Measurements from ENCODE around the gene MAGI3.
"Not testable (repeated sequence)": the region's sequence is repeated elsewhere in the genome, so short reads cannot be mapped to it uniquely, and the experiment has no call there.

Gene MAGI3

GRCh38 chr1:113442131-113442530 lies 51.8 kb downstream of the MAGI3 start:
- no peak for DNase-seq (ENCODE audit: low read depth in 2 of 2)

DNA sequence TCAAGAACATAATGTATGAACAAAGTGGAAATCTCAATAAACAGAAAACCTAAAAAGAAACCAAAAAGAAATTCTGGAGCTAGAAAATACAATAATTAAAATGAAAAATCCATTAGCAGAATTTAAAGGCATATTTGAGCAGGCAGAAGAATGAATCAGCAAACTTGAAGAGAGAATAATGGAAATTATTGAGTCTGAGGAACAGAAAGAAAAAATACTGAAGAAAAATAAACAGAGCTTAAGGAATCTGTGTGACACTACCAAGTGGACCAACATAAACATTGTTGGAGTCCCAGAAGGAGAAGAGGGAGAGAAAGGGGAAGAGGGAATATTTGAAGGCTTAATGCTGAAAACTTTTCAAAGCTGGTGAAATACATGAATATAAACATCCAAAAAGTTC lies 54.5 kb downstream of the MAGI3 start:
- no peak for DNase-seq (ENCODE audit: low read depth in 2 of 2)

DNA sequence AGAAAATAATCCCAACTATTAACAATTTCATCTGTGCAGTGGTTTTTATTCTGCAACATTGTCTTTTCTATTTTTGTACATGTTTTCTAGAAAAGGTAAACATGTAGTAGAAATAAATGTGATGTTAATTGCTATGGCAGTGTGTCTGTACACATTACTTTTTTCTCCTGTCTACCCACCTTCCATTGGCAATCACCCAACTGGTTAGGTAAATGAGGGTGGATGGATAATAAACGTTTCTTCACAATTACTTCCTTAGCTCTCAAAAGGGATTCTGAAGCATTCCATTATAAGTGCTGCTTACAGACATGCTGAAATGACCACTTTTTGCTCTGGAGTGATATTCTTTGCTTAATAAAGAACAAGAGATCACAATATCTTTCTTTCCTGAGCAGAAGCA lies 61.4 kb downstream of the MAGI3 start:
- DNase-seq (ENCODE audit: low read depth in 2 of 2) = no peak

GRCh38 chr1:113452921-113453770 lies 62.8 kb downstream of the MAGI3 start:
- no peak for DNase-seq (ENCODE audit: low read depth in 2 of 2)

DNA sequence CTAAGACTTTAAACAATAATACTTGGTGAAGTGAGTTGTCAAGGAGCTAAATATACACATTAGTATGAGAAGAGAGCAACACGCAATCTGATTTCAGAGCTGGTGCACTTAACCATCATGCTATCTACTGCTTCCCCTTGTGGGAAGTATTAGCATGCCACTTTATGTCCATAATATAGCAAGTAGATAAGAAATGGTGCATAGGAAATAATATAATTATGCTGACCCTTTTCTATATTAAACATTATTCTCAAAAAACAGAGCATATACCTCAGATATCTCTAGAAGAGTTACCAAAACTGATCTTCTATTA lies 63.4 kb downstream of the MAGI3 start:
- no peak for DNase-seq (ENCODE audit: low read depth in 2 of 2)

DNA sequence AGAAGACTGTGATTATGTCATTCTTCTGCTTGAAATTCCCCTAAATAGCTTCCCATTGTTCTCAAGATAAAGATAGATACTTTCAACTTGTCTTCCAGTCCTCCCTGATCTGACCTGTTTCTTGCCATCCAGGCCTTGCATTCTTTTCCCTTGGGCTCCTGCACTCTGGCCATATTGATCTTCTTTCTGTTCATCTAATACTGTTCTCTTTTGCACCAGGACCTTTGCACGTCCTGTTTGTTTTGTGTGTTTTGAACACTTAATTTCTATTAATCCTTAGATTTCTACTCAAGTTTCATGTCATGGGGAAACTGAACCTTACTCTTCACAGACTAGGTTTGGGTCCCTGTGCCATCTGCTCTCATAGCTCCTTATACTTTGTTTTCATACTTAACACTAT lies 65.1 kb downstream of the MAGI3 start:
- DNase-seq (ENCODE audit: low read depth in 2 of 2) = no peak

DNA sequence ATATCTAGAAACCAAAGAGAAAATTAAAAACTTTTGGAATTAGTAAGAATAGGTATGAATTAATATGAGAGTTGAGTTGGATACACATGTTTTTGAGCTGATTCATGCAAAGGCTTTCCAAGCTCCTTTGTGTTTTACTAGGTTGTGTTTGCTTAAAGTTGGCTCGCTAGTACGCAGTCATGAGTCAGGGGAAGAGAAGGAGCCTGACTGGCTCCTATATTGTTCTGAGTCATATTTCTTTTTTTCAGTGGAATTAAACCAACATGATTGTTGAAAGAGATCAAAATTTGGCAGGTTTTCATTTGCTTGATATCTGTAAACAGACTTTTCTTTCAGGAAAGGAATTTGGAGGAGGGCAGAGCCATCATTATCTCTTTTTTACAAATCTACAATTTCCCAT lies 66.7 kb downstream of the MAGI3 start:
- DNase-seq (ENCODE audit: low read depth in 2 of 2) = no peak

DNA sequence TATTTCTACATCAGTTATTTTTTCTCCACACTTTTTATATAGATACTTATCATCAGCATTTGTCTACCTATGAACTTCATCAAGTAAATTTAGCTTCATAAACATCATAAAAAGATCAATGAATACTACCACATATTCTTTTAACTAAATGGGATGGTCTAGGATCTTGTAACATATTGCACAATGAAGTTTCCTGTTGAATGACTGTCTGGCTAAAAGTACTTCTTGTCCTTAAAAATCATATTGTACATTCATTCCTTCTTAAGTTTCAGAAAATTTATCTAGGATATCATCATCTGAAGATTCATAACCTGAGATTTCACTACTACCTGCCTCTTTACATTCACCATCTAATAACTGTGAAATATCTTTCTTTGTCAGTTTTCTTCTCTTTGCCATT lies 69.0 kb downstream of the MAGI3 start:
- no peak for DNase-seq (ENCODE audit: low read depth in 2 of 2)

DNA sequence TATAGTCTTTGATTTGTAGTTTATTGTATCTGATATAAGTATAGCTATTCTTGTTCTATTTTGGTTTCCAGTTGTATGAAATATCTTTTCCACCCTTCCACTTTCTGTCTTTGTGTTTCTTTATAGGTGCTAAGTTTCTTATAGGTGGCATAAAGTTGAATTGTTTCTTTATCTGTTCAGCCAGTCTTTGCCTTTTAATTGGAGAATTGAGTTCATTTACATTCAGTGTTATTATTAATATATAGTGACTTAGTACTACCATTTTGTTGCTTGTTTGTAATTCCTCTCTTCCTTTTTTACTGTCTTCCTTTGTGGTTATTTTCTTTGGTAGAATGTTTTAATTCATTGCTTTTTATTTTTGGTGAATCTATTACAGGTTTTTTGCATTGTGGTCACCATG lies 77.7 kb downstream of the MAGI3 start:
- DNase-seq (ENCODE audit: low read depth in 2 of 2) = no peak

DNA sequence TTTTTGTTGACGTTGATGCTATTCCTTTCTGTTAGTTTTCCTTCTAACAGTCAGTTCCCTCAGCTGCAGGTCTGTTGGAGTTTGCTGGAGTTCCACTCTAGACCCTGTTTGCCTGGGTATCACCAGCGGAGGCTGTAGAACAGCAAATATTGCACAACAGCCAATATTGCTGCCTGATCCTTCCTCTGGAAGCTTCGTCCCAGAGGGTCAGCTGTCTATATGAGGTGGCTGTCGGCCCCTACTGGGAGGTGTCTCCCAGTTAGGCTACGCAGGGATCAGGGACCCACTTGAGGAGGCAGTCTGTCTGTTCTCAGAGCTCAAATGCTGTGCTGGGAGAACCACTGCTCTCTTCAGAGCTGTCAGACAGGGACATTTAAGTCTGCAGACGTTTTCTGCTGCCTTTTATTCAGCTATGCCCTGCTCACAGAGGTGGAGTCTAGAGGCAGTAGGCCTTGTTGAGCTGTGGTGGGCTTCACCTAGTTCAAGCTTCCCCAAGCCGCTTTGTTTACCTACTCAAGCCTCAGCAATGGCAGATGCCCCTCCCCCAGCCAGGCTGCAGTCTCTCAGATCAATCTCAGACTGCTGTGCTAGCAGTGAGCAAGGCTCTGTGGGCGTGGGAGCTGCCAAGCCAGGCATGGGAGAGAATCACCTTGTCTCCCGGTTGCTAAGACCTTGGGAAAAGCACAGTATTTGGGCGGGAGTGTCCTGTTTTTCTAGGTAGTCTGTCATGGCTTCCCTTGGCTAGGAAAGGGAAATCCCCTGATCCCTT lies 88.3 kb downstream of the MAGI3 start:
- DNase-seq (ENCODE audit: low read depth in 2 of 2) = not testable (repeated sequence)

- DNase-seq (ENCODE audit: low read depth in 2 of 2) = no peak
Observed at GRCh38 chr1:113479713-113480676, 89.7 kb downstream of the MAGI3 start.

- DNase-seq (ENCODE audit: low read depth in 2 of 2) = not testable (repeated sequence)
Observed at GRCh38 chr1:113485131-113485530, 94.8 kb downstream of the MAGI3 start.

- DNase-seq (ENCODE audit: low read depth in 2 of 2) = no peak
Observed at GRCh38 chr1:113488576-113489177, 98.4 kb downstream of the MAGI3 start.

DNA sequence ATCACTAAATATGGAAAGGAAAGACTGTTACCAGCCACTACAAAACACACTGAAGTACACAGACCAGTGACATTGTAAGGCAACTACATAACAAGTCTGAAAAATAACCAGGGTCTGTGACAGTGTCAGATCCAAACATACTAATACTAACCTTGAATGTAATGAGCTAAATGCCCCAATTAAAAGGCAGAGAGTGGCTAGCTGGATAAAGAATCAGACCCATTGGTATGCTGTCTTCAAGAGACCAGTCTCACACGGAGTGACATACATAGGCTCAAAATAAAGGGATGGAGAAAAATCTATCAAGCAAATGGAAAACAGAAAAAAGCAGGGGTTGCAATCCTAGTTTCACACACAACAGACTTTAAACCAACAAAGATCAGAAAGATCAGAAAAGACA lies 100.1 kb downstream of the MAGI3 start:
- no peak for DNase-seq (ENCODE audit: low read depth in 2 of 2)

DNA sequence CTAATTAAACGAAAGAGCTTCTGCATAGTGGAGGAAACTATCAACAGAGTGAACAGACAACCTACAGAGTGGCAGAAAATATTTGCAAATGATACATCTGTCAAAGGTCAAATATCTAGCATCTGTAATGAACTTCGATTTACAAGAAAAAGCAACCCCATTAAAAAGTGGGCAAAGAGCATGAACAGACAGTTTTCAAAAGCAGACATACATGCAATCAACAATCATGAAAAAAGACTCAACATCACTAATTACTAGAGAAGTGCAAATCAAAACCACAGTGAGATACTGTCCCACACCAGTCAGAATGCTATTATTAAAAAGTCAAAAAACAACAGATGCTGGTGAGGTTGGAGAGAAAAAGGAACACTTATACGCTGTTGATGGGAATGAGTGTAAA lies 103.2 kb downstream of the MAGI3 start:
- no peak for DNase-seq (ENCODE audit: low read depth in 2 of 2)

DNA sequence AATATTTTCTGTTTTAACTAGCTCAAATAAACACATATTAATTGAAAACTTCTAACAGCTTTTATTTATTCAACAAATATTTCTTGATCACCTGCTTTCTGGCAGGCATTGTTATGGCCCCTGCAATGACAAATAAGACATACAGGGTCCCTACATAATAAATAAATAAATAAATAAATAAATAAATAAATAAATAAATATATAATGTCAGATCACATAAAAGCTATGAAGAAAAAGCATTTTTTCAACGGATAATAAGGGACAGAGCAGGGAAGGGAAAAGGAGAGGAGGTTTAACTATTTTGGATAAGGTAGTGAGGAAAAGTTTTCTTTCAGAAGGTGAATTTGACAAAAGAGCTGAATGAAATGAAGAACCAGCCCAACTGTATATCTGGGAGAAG lies 115.0 kb downstream of the MAGI3 start:
- DNase-seq (ENCODE audit: low read depth in 2 of 2) = no peak

DNA sequence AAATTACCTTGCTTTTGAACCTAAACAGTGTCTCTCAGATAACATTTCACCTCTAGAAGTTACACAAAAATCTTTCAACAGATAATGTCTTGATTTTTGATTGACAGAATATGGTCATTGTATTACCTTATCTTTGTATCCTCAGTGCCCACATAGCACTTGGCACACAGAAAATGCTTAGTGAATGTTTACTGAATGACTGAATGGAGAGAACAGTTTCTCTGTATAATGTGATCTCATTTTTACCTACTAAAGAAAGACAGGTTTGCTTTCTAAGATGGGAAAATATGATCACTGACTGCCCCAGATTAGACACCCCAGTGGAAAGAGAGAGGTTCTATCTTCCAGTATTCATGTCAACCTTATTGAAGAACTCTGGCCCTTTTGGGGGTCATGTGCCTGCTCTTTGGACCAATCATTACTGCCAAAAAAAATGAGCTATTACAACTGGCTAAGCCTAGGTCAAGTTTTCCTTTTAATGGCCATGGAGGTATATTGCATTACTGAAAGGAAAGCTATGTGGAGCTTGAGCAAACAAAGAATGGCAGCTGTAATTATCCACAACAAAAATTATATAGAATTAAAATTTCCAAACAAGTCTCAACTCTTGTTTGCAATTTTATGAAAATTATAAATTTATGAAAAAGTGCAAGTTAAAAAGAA lies 117.4 kb downstream of the MAGI3 start:
- DNase-seq (ENCODE audit: low read depth in 2 of 2) = no peak

DNA sequence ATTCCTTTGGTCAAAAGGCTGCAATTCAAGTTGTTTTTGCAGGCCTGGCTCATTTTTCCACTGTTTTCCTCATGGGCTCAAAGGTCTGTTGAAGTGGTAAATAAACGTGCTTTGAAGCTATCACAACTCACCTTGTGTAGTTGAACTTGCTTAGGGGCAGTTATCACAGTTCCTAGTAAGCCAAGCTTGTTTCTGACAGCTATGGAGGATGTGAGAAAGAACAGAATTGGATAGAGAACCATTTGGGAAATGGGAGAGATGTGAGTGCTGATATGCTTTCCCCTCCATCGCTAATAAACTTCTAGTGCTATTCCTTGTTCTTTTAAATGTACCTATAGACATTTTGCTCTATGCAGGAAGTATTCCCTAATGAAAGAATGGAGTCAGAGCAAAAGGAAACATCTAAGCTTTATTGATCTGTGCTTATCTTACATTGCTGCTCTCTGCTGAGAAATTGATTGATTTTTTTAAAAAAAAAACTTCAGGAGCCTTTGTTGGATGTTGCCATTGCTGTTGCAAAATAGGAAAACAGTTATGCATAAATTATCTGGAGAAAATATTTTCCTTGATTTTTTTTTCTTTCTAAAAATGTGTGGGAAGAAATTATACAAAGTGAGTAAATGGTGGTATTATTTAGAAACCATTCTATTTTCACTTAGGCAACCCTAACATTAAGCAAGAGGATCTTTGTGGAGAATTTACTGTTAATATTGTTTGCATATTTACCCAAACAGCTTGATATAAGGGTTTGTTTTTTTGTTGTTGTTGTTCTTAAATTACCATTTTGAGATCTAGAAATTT lies 118.2 kb downstream of the MAGI3 start:
- no peak for DNase-seq (ENCODE audit: low read depth in 2 of 2)

- not testable (repeated sequence) for DNase-seq (ENCODE audit: low read depth in 2 of 2)
Observed at GRCh38 chr1:113509766-113510165, 119.5 kb downstream of the MAGI3 start.

DNA sequence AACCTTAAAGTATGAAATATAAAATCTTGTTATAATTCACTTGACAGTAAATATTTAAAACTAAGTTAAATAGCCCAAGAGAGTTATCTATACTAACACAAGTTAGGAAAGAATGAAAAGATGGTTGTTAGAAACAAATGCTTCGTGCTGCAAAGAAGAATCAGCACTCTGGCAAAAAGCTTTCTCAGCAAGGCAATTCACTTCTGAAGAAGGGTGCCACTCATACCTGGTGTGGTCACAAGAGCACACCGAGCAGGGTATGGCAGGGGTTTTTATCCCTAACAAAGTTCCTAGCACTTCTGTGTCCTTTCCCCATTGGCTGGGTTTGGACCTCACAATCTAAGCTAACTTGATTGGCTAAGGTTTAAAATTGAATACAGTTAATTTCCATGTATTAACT lies 121.0 kb downstream of the MAGI3 start:
- DNase-seq (ENCODE audit: low read depth in 2 of 2) = no peak
